ENCODE results near the gene FAM184A. TPM values are rescaled to one million over a fixed set of nuclear protein-coding genes. Genes with fewer than 3 reads are reported as not detected.

The FAM184A gene
- polyA plus RNA-seq, 1 donor (not counting 4 experiments of a cell fraction or from before 2014, with no cell fraction given), result 0.20 TPM

DNA sequence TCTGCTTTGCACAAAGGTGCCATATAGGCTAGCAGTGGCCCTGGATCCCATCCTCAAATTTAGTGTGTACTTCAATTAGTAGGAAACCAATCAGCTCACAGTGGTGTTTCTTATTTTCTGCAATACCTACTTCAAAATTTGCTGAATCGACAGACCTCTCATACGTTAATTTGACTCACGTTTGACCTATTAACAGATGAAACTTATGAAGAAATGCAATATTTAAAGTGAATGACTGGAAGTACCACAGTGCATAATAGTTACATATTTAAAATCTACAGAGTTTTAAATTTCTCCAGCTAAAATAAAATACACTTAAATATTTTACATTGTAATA lies 95.9 kb downstream of the FAM184A start:
- no peak for FAIRE-seq
- Histone ChIP-seq H4K20me1 (ENCODE audit: control insufficient read depth, extremely low read depth, insufficient read depth, low read length) (no peaks in the 10 kb centered on the region), H3K4me1 (ENCODE audit: control insufficient read depth, extremely low read depth, insufficient read depth, low read length) (no peaks in the 10 kb centered on the region), H3K79me2 (ENCODE audit: control insufficient read depth, insufficient read depth, low read length) (no peaks in the 10 kb centered on the region), H3K4me2 (ENCODE audit: control insufficient read depth, extremely low read depth, insufficient read depth, low read depth, low read length) (no peak overlapping the region), H3K27ac (ENCODE audit: control insufficient read depth, insufficient read depth, low read length) (no peak overlapping the region), H3K9me1 (ENCODE audit: control insufficient read depth, extremely low read depth, insufficient read depth, low read length) (no peaks in the 10 kb centered on the region), H3K9me3 (ENCODE audit: control insufficient read depth, low read depth, low read length) (no peaks in the 10 kb centered on the region), H3K36me3 (ENCODE audit: control insufficient read depth in 2 of 2, extremely low read depth in 1 of 2, insufficient read depth in 2 of 2, low read length in 2 of 2) (no peaks in the 10 kb centered on the region), H3K4me3 (ENCODE audit: control insufficient read depth in 2 of 3, extremely low read depth in 1 of 3, insufficient read depth in 2 of 3, low read depth in 1 of 3, low read length in 3 of 3) (no peak overlapping the region), H2AFZ (ENCODE audit: control insufficient read depth, low read length) (no peak overlapping the region), H3K27me3 (ENCODE audit: control insufficient read depth, extremely low read depth, insufficient read depth, low read length) (no peaks in the 10 kb centered on the region), H3K9ac (ENCODE audit: control insufficient read depth, extremely low read depth, insufficient read depth, low read length) (no peak overlapping the region)
- dilution Hi-C loops (cut with MboI; ENCODE audit: extremely low pct_ligation_motif_present, low sequenced_read_pairs), result no loop called here
- DNase-seq (ENCODE audit: low read depth, low spot score), result no peak
- TF ChIP-seq CTCF (optimal IDR thresholded peaks at IDR 0.05 in 1 of 3, IDR thresholded peaks at IDR 0.05 in 1 of 3, conservative IDR thresholded peaks at IDR 0.05 in 1 of 3; ENCODE audit: extremely low read depth in 1 of 3, insufficient read depth in 2 of 3, low read length in 3 of 3), result no peak
- TF ChIP-seq EZH2 (IDR thresholded peaks at IDR 0.05; ENCODE audit: low read length), result no peak

GRCh38 chr6:118981884-118982574 lies 96.4 kb downstream of the FAM184A start:
- DNase-seq (ENCODE audit: low read depth, low spot score), result no peak
- dilution Hi-C loops (cut with MboI; ENCODE audit: extremely low pct_ligation_motif_present, low sequenced_read_pairs), result no loop called here
- H3K9ac ChIP-seq (ENCODE audit: control insufficient read depth, extremely low read depth, insufficient read depth, low read length), result no peak overlapping the region
- H3K4me3 ChIP-seq (ENCODE audit: control insufficient read depth in 2 of 3, extremely low read depth in 1 of 3, insufficient read depth in 2 of 3, low read depth in 1 of 3, low read length in 3 of 3), result no peak overlapping the region
- no peak for FAIRE-seq
- no peaks in the 10 kb centered on the region for H3K9me3 ChIP-seq (ENCODE audit: control insufficient read depth, low read depth, low read length)
- H3K4me2 ChIP-seq (ENCODE audit: control insufficient read depth, extremely low read depth, insufficient read depth, low read depth, low read length), result no peak overlapping the region
- H3K9me1 ChIP-seq (ENCODE audit: control insufficient read depth, extremely low read depth, insufficient read depth, low read length), result no peaks in the 10 kb centered on the region
- no peaks in the 10 kb centered on the region for H4K20me1 ChIP-seq (ENCODE audit: control insufficient read depth, extremely low read depth, insufficient read depth, low read length)
- no peaks in the 10 kb centered on the region for H3K79me2 ChIP-seq (ENCODE audit: control insufficient read depth, insufficient read depth, low read length)
- no peaks in the 10 kb centered on the region for H3K36me3 ChIP-seq (ENCODE audit: control insufficient read depth in 2 of 2, extremely low read depth in 1 of 2, insufficient read depth in 2 of 2, low read length in 2 of 2)
- TF ChIP-seq CTCF (optimal IDR thresholded peaks at IDR 0.05 in 1 of 3, IDR thresholded peaks at IDR 0.05 in 1 of 3, conservative IDR thresholded peaks at IDR 0.05 in 1 of 3; ENCODE audit: extremely low read depth in 1 of 3, insufficient read depth in 2 of 3, low read length in 3 of 3) (no peak), EZH2 (IDR thresholded peaks at IDR 0.05; ENCODE audit: low read length) (no peak)
- no peak overlapping the region for H3K27ac ChIP-seq (ENCODE audit: control insufficient read depth, insufficient read depth, low read length)
- H2AFZ ChIP-seq (ENCODE audit: control insufficient read depth, low read length), result no peak overlapping the region
- H3K27me3 ChIP-seq (ENCODE audit: control insufficient read depth, extremely low read depth, insufficient read depth, low read length), result no peaks in the 10 kb centered on the region
- H3K4me1 ChIP-seq (ENCODE audit: control insufficient read depth, extremely low read depth, insufficient read depth, low read length), result no peaks in the 10 kb centered on the region

Measured in keratinocyte (primary cell).